HG03159 (cell line): Measurements from ENCODE around the gene OR5I1.
"Not testable (repeated sequence)": the region's sequence is repeated elsewhere in the genome, so short reads cannot be mapped to it uniquely, and the experiment has no call there.

Source experiments
- ATAC-seq: cut with Tn5 transposase; IDR thresholded peaks from one replicate; pipeline ENCODE4 v1.9.1; 2021; ENCODE audit warnings: mild to moderate bottlenecking, moderate library complexity; ENCODE audit not compliant: unreplicated experiment

Gene OR5I1

GRCh38 chr11:55936300-55936699, at the start of gene OR5I1:
OR5I1 (minus strand) TSS chr11:55936400; CDS start chr11:55936400, 0 bp downstream.
- no peak for ATAC-seq

- no peak for ATAC-seq
Observed at GRCh38 chr11:55970935-55971334, 34.7 kb upstream of the OR5I1 start.

GRCh38 chr11:55969845-55970244, 33.6 kb upstream of the OR5I1 start, which contains the start of gene OR10AG1:
OR10AG1 (minus strand) TSS chr11:55969945; CDS start chr11:55969907, 38 bp downstream.
- ATAC-seq = no peak

- ATAC-seq = no peak
Observed at GRCh38 chr11:55967914-55968313, 31.7 kb upstream of the OR5I1 start.

GRCh38 chr11:55966391-55966790, 30.2 kb upstream of the OR5I1 start:
- ATAC-seq = no peak

- no peak for ATAC-seq
Observed at GRCh38 chr11:55956521-55956920, 20.3 kb upstream of the OR5I1 start.

GRCh38 chr11:55949330-55949729, 13.1 kb upstream of the OR5I1 start:
- ATAC-seq = no peak

GRCh38 chr11:55942785-55943392, 6.7 kb upstream of the OR5I1 start:
- peak; percentile 70 for ATAC-seq

- ATAC-seq = no peak
Observed at GRCh38 chr11:55920537-55920936, 15.7 kb downstream of the OR5I1 start.

- ATAC-seq = no peak
Observed at GRCh38 chr11:55914482-55914881, 21.7 kb downstream of the OR5I1 start, which contains the start of gene OR5W2. OR5W2 (minus strand) TSS chr11:55914582; CDS start chr11:55914582, 0 bp downstream.

- no peak for ATAC-seq
Observed at GRCh38 chr11:55902308-55902707, 33.9 kb downstream of the OR5I1 start.

- no peak for ATAC-seq
Observed at GRCh38 chr11:55895216-55895615, 41.0 kb downstream of the OR5I1 start.

- not testable (repeated sequence) for ATAC-seq
Observed at GRCh38 chr11:55885481-55885880, 50.7 kb downstream of the OR5I1 start.
